Neural cell (in vitro differentiated cells): ENCODE data around the gene FCER1A. TPM values are rescaled to one million over a fixed set of nuclear protein-coding genes. Genes with fewer than 3 reads are reported as not detected.

Source experiments
- H2AFZ ChIP-seq: fragments of 200-600, 300-800 bp; sonication (generic), shearing (Covaris generic); 2 replicates; pipeline ENCODE4 v1.6.0; 2014; ENCODE audit warnings: low read depth, mild to moderate bottlenecking, antibody characterized with exemption, low read length, moderate library complexity
- H3F3A ChIP-seq: fragments of 200-600 bp; shearing (Covaris generic); 2 replicates; pipeline ENCODE4 v1.6.1; 2016; ENCODE audit warnings: mild to moderate bottlenecking, moderate library complexity, mixed read lengths, antibody characterized with exemption, low read length; ENCODE audit not compliant: insufficient read depth, poor library complexity, severe bottlenecking
- H3K27ac ChIP-seq: fragments of 200-600, 300-800 bp; sonication (generic), shearing (Covaris generic); 2 replicates; pipeline ENCODE4 v1.5.1; 2014; ENCODE audit warnings: mild to moderate bottlenecking, low read length, moderate library complexity
- H3K27me3 ChIP-seq: fragments of 300-800, 200-600 bp; sonication (generic), shearing (Covaris generic); 2 replicates; pipeline ENCODE4 v1.6.0; 2014; ENCODE audit warnings: mild to moderate bottlenecking, low read depth, low read length, moderate library complexity; ENCODE audit not compliant: insufficient read depth
- H3K36me3 ChIP-seq: fragments of 300-800, 200-600 bp; sonication (generic), shearing (Covaris generic); 2 replicates; pipeline ENCODE4 v1.5.1; 2014; ENCODE audit warnings: mild to moderate bottlenecking, antibody characterized with exemption, low read length, moderate library complexity; ENCODE audit not compliant: insufficient read depth
- H3K4me2 ChIP-seq: fragments of 300-800, 200-600 bp; sonication (generic), shearing (Covaris generic); 2 replicates; pipeline ENCODE4 v1.6.0; 2014; ENCODE audit warnings: mild to moderate bottlenecking, low read length
- H3K4me3 ChIP-seq: fragments of 300-800, 200-600 bp; sonication (generic), shearing (Covaris generic); 2 replicates; pipeline ENCODE4 v1.5.1; 2014; ENCODE audit warnings: mild to moderate bottlenecking, low read length, moderate library complexity
- H3K79me2 ChIP-seq: fragments of 200-600 bp; shearing (Covaris generic); replicated peaks from 2 replicates; pipeline ENCODE4 v1.6.0; 2014; ENCODE audit warnings: mild to moderate bottlenecking, low read length, moderate library complexity; ENCODE audit not compliant: insufficient read depth
- H3K9ac ChIP-seq: fragments of 300-800, 200-600 bp; sonication (generic), shearing (Covaris generic); 2 replicates; pipeline ENCODE4 v1.6.1; 2016; ENCODE audit warnings: mild to moderate bottlenecking, low read length, mixed read lengths
- H3K9me2 ChIP-seq: fragments of 200-600 bp; shearing (Covaris generic); 2 replicates; pipeline ENCODE4 v1.6.1; 2016; ENCODE audit warnings: mild to moderate bottlenecking, low read length, mixed read lengths; ENCODE audit not compliant: insufficient read depth
- H3K9me3 ChIP-seq: fragments of 200-600, 300-800 bp; sonication (generic), shearing (Covaris generic); 2 replicates; pipeline ENCODE4 v1.6.1; 2016; ENCODE audit warnings: mild to moderate bottlenecking, mixed run types, low read length, moderate library complexity, mixed read lengths
- H4K20me1 ChIP-seq: fragments of 200-600 bp; shearing (Covaris generic); 2 replicates; pipeline ENCODE4 v1.6.1; 2016; ENCODE audit warnings: mild to moderate bottlenecking, mixed run types; ENCODE audit not compliant: insufficient read depth
- EP300 ChIP-seq: fragments of 450-650 bp; conservative IDR thresholded peaks from 2 replicates; pipeline ENCODE4 v1.6.1; 2014; ENCODE audit warnings: antibody characterized with exemption, mild to moderate bottlenecking, moderate library complexity; ENCODE audit not compliant: poor library complexity, severe bottlenecking
- EZH2 ChIP-seq: fragments of 200-600, 300-800 bp; shearing (Covaris generic), sonication (generic); IDR thresholded peaks from 2 replicates; pipeline ENCODE4 v1.6.1; 2014; ENCODE audit warnings: antibody characterized with exemption, low read length, borderline replicate concordance, mild to moderate bottlenecking; ENCODE audit not compliant: insufficient read depth, poor library complexity, severe bottlenecking
- MXI1 ChIP-seq: fragments of 450-650 bp; conservative IDR thresholded peaks from 2 replicates; pipeline ENCODE4 v1.6.1; 2014; ENCODE audit warnings: antibody characterized with exemption, mild to moderate bottlenecking; ENCODE audit not compliant: poor library complexity, severe bottlenecking
- POLR2AphosphoS5 ChIP-seq: IDR thresholded peaks from 2 replicates; pipeline ENCODE4 v1.6.1; 2012
- RAD21 ChIP-seq: fragments of 450-650 bp; conservative IDR thresholded peaks from 2 replicates; pipeline ENCODE4 v1.6.1; 2014; ENCODE audit warnings: antibody characterized with exemption, mild to moderate bottlenecking, moderate library complexity
- REST ChIP-seq: IDR thresholded peaks from 2 replicates; pipeline ENCODE4 v1.6.1; 2012; ENCODE audit warnings: borderline replicate concordance
- SMC3 ChIP-seq: fragments of 450-650 bp; conservative IDR thresholded peaks from 2 replicates; pipeline ENCODE4 v1.6.1; 2014; ENCODE audit warnings: antibody characterized with exemption, mild to moderate bottlenecking, moderate library complexity; ENCODE audit not compliant: poor library complexity
- TAF1 ChIP-seq: IDR thresholded peaks from 2 replicates; pipeline ENCODE4 v1.6.1; 2012; ENCODE audit warnings: low read depth
- polyA plus RNA-seq: library from polyadenylated mRNA; depleted of rRNA; stranded (reverse); fragments of >200 nt; gene quantifications from 2 replicates; pipeline ENCODE4 v1.2.3, GENCODE V29; 2014
- TF ChIP-seq, protein P1 (sequence below): fragments of 450-650 bp; IDR thresholded peaks from 2 replicates; pipeline ENCODE4 v1.5.1; 2014; ENCODE audit warnings: antibody characterized with exemption, mild to moderate bottlenecking, moderate library complexity; ENCODE audit not compliant: poor library complexity, severe bottlenecking

Gene FCER1A
- polyA plus RNA-seq, 1 donor from 2014 or later = not detected

DNA sequence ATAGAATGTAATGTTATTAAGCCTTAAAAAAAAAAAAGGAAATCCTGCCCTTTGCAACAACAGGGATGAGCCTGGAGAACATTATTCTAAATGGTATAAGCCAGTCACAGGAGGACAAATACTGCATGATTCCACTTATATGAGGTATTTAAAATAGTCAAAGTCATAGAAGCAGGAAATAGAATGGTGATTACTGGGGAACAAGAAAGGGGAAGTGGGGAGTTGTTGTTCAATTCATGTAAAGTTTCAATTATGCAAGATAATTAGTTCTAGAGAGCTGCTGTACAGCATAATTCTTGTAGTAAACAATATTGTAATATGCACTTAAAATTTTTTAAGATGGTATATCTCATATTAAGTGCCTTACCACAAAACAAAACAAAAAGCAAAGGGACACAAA is 13.2 kb downstream of the FCER1A start:
- no peak for TF ChIP-seq EZH2
- no peak for TF ChIP-seq POLR2AphosphoS5
- TF ChIP-seq MXI1 = no peak
- TF ChIP-seq RAD21 = no peak
- no peak for TF ChIP-seq REST
- no peak for TF ChIP-seq SMC3
- no peak for TF ChIP-seq TAF1
- TF ChIP-seq EP300 = no peak
- TF ChIP-seq, protein P1, sequence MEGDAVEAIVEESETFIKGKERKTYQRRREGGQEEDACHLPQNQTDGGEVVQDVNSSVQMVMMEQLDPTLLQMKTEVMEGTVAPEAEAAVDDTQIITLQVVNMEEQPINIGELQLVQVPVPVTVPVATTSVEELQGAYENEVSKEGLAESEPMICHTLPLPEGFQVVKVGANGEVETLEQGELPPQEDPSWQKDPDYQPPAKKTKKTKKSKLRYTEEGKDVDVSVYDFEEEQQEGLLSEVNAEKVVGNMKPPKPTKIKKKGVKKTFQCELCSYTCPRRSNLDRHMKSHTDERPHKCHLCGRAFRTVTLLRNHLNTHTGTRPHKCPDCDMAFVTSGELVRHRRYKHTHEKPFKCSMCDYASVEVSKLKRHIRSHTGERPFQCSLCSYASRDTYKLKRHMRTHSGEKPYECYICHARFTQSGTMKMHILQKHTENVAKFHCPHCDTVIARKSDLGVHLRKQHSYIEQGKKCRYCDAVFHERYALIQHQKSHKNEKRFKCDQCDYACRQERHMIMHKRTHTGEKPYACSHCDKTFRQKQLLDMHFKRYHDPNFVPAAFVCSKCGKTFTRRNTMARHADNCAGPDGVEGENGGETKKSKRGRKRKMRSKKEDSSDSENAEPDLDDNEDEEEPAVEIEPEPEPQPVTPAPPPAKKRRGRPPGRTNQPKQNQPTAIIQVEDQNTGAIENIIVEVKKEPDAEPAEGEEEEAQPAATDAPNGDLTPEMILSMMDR = no peak
- Histone ChIP-seq H3K27me3 (no peaks in the 10 kb centered on the region), H3K9me3 (no peaks in the 10 kb centered on the region)

GRCh38 chr1:159318784-159319551 is 16.8 kb downstream of the FCER1A start:
- Histone ChIP-seq H3K79me2 (no peaks in the 10 kb centered on the region), H3K4me3 (no peak overlapping the region)
- TF ChIP-seq RAD21 = no peak
- TF ChIP-seq MXI1 = no peak
- TF ChIP-seq REST = no peak
- no peak for TF ChIP-seq EP300
- TF ChIP-seq POLR2AphosphoS5 = no peak
- TF ChIP-seq EZH2 = no peak
- no peak for TF ChIP-seq SMC3
- no peak for TF ChIP-seq TAF1
- TF ChIP-seq, protein P1 = no peak

More for the DNA sequence above, 13.2 kb downstream of the FCER1A start:
- no peak overlapping the region for H2AFZ ChIP-seq
- H3K9me2 ChIP-seq = no peaks in the 10 kb centered on the region
- no peaks in the 10 kb centered on the region for H3K79me2 ChIP-seq
- no peak overlapping the region for H3K4me2 ChIP-seq
- no peaks in the 10 kb centered on the region for H3K36me3 ChIP-seq
- no peaks in the 10 kb centered on the region for H3F3A ChIP-seq
- no peaks in the 10 kb centered on the region for H4K20me1 ChIP-seq
- H3K27ac ChIP-seq = no peak overlapping the region
- H3K4me3 ChIP-seq = no peak overlapping the region
- H3K9ac ChIP-seq = no peak overlapping the region

More at GRCh38 chr1:159318784-159319551, 16.8 kb downstream of the FCER1A start:
- Histone ChIP-seq H3K4me2 (no peak overlapping the region), H3K36me3 (no peaks in the 10 kb centered on the region), H4K20me1 (no peaks in the 10 kb centered on the region), H3K9me3 (no peaks in the 10 kb centered on the region), H3K9ac (no peak overlapping the region), H3K27ac (no peak overlapping the region), H2AFZ (no peak overlapping the region), H3K9me2 (no peaks in the 10 kb centered on the region), H3K27me3 (no peaks in the 10 kb centered on the region), H3F3A (no peaks in the 10 kb centered on the region)
